GM18517 (cell line): ENCODE data around the gene ABCA7.

ENCODE experiments used
- ATAC-seq: cut with Tn5 transposase; IDR thresholded peaks from one replicate; pipeline ENCODE4 v1.9.1; 2021; ENCODE audit warnings: mild to moderate bottlenecking, moderate library complexity; ENCODE audit not compliant: unreplicated experiment

ABCA7 gene

DNA sequence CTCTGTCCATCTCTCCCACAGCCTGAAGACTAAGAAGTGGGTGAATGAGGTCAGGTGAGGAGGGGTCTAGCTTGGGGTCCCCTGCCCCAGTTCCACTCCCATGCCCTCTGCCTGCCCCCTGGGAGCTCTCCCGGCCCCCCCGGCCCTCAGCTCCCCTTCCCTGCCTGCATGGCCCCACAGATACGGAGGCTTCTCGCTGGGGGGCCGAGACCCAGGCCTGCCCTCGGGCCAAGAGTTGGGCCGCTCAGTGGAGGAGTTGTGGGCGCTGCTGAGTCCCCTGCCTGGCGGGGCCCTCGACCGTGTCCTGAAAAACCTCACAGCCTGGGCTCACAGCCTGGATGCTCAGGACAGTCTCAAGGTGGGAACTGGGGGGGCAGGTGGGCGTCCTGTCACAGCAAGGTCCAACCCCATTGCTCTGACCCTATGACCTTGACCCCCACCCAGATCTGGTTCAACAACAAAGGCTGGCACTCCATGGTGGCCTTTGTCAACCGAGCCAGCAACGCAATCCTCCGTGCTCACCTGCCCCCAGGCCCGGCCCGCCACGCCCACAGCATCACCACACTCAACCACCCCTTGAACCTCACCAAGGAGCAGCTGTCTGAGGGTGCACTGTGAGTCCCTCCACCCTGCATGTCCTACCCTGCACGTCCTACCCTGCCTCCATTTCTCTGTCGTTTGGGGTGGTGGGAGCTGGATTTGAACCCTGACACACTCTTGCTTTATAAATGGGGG is 16.1 kb downstream of the ABCA7 start:
- no peak for ATAC-seq

DNA sequence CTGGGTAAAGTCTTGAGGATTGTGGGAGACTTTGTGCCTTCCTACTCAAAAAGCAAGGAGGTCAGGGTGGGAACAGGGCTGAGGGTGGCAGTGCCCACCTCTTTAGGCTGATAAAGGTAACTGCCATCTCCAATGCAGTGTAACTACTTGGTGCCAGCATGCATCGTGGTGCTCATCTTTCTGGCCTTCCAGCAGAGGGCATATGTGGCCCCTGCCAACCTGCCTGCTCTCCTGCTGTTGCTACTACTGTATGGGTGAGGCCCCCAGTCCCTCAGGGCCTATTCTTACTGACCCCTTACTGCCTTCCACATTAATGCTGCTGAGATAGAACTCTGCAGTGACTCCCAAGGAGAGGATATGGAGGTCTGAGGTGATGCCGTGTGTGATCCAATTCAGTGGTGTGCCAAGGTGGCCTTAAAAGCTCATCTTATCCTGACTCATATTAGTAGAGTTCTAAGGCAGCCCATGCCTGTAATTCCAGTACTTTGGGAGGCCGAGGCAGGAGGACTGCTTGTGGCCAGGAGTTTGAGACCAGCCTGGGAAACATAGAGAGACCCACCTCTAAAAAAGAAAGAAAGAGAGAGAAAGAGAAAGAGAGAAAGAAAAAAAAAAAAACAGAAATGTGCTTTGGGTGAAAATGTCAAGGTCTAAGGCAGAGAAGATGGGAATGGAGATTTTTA is 17.4 kb downstream of the ABCA7 start:
- no peak for ATAC-seq

DNA sequence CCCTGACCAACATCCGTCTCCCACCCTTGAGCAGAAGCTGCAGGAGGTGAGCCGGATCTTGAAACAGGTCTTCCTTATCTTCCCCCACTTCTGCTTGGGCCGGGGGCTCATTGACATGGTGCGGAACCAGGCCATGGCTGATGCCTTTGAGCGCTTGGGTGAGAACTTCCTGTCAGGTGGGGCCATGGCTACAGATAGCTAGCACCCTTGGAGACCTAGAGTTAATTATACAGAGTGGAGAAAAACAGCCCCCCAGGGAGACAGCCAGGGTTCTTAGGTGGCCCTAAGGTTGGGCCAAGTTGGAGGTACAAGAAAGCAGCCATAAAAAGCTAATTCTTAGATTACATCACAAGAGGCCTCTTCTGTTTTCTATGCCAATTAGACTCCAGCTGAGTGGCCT is 18.2 kb downstream of the ABCA7 start:
- ATAC-seq: no peak

DNA sequence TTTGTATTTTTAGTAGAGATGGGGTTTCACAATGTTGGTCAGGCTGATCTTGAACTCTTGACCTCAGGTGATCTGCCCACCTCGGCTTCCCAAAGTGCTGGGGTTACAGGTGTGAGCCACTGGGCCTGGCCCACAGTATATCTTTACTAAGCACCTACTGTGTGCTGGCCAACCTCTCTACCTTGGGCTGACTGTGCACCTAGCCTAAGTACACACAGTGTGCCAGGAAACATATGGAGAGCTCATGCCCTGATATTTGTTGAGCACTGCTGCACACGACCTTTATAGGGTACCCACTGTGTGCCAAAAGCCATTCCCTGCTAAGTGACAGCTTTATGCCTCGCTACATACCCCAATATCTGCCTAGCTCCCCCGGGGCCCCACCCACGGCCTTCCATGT is 20.8 kb downstream of the ABCA7 start:
- no peak for ATAC-seq

DNA sequence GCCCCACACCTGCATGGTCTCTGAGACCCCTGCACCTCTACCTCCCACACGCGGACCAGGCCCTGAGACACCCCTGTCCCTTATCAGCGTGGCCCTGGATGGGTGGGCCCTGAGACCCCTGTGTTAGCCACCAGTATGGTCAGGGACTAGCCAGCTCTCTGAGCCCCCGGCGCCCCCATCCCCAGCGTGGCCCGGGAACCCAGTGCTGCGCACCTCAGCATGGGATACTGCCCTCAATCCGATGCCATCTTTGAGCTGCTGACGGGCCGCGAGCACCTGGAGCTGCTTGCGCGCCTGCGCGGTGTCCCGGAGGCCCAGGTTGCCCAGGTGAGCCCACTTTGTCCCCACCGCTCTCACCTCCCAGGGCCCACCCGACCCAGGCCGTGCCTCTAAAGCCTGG is 22.1 kb downstream of the ABCA7 start:
- no peak for ATAC-seq

DNA sequence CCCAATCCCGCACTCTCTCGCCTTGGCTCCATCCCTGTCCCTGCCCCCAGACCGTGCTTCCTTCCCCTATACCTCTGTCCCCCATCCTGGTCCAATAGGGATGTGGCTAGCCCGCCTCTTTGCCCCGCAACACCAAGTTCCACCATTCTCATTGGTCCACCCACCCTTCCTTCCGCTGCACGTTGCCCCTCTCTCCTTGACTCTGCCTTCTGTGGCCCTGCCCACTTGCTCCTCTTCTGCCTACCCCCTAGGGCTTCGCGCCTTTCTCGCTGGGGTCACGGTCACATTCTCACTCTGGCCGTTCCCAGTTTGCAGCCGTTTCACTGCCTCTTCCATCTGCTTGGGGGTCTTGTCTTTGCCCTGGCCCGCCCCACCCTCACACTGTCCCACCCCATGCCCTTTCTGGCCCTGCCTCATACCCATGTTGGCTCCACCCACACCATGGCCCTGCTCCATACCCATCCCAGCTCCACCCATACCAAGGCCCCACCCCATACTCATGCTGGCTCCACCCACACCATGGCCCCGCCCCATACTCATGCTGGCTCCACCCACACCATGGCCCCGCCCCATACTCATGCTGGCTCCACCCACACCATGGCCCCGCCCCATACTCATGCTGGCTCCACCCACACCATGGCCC is 22.6 kb downstream of the ABCA7 start:
- ATAC-seq: no peak

DNA sequence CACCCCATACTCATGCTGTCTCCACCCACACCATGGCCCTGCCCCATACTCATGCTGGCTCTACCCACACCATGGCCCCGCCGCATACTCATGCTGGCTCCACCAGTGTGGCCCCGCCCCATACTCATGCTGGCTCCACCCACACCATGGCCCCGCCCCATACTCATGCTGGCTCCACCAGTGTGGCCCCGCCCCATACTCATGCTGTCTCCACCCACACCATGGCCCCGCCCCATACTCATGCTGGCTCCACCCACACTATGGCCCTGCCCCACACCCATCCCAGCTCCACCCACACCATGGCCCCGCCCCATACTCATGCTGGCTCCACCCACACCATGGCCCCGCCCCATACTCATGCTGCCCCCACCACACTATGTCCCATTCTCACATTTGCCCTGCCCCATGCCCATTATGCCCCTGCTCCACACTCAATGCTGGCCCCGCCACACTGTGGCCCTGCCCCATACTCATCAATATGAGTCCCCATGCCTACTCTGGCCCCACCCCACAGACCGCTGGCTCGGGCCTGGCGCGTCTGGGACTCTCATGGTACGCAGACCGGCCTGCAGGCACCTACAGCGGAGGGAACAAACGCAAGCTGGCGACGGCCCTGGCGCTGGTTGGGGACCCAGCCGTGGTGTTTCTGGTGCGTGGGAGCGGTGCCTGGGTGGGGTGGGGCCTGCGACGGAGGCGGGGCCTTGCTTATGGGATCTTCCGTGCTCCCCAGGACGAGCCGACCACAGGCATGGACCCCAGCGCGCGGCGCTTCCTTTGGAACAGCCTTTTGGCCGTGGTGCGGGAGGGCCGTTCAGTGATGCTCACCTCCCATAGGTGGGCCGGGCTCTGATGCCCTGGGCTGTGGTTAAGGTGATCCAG is 23.4 kb downstream of the ABCA7 start:
- no peak for ATAC-seq

DNA sequence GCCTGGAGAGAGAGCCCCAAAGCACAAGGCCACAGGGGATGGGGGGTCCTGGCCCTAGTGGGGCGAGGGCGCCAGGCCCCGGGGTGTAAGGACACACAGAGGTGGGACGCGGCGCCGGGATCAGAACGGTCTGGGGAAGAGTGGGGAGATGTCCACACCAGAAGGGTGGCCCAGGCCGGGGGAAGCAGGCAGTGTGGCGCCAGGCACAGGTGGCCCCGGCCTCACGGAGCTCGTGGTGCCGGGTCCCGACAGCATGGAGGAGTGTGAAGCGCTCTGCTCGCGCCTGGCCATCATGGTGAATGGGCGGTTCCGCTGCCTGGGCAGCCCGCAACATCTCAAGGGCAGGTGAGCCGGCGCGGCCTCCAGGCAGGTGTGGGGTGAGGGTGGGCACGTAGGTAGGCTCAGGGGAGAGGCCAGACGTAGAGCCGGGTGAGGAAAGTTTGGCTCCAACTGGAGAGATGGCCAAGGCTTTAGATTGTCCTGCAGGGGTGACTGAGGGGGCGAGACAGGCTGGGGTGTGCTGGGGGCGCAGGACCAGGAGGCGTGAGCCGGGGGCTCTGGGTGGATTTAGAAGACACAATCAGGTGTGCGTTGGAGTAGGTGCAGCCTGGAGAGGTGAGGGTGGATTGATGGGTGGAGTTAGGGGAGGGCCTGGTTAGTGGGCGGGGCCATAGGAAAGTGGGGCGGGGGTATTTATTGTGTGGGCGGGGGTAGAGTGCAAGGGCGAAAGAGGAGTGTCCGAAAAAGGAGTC is 24.2 kb downstream of the ABCA7 start:
- ATAC-seq: no peak

DNA sequence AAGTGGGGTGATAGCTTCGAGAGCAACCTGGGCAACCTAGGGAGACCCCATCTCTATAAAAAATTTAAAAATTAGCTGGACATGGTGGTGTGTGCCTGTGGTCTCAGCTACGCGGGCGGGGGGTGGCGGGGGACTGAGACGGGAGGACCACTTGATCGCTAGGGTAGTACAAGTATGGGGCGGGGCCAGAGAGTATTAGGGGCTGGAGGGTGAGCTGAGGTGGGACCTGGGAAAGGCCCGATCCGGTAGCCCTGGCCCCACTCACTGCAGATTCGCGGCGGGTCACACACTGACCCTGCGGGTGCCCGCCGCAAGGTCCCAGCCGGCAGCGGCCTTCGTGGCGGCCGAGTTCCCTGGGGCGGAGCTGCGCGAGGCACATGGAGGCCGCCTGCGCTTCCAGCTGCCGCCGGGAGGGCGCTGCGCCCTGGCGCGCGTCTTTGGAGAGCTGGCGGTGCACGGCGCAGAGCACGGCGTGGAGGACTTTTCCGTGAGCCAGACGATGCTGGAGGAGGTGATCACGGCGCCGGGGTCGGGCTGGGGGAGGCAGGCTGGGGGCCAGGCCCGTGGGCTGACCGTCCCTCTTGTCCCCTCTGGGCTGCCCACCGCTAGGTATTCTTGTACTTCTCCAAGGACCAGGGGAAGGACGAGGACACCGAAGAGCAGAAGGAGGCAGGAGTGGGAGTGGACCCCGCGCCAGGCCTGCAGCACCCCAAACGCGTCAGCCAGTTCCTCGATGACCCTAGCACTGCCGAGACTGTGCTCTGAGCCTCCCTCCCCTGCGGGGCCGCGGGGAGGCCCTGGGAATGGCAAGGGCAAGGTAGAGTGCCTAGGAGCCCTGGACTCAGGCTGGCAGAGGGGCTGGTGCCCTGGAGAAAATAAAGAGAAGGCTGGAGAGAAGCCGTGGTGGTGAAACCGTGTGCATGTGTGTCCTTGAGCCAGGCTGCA is 25.0 kb downstream of the ABCA7 start:
- ATAC-seq: no peak

DNA sequence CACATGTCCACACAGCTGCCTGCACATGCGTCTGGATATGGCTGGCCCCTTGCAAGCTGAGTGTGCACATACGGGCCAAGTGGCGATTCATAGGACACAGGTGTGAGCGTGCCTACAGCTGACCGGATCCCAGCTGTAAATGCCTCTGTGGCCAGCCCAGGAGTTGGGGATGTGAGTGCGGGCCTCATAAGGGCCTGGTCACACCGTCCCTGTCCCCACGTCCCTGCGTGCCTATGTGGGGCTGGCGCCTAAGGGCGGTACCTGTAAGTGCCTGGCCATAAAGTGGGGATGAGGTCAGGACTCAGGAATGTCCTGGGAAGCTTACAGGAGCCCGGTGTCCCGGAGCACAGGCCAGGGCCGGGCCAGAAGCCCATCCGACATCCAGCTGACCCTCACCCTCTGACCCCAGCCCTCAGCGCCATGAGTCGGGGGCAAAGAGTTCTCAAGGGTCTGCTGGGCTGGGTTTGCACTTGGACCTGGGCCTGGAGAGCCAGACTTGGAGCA is 25.8 kb downstream of the ABCA7 start:
- no peak for ATAC-seq

DNA sequence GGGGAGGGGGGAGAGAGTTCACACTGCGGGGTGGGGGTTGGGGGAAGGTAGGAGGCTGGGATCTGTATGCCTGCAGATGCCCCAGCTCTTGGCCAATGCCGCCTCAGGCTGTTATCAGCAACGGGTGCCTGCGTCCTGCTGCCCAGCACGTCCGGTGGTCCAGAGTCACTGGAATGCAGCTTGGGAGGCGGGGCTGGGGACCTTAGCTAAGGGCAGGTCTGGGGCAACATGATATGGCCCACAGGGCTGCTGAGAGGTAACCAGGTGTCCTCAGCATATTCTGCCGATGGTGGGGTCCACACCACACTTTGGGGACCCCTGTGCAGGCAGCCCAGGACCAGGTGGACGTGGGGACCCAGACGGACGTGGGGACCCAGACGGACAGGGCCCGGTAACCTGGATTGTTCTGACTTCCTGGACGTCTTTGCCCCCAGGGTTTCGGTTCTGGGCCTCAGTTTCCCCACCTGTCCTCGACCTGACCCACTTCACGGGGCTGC is 26.4 kb downstream of the ABCA7 start:
- no peak for ATAC-seq

DNA sequence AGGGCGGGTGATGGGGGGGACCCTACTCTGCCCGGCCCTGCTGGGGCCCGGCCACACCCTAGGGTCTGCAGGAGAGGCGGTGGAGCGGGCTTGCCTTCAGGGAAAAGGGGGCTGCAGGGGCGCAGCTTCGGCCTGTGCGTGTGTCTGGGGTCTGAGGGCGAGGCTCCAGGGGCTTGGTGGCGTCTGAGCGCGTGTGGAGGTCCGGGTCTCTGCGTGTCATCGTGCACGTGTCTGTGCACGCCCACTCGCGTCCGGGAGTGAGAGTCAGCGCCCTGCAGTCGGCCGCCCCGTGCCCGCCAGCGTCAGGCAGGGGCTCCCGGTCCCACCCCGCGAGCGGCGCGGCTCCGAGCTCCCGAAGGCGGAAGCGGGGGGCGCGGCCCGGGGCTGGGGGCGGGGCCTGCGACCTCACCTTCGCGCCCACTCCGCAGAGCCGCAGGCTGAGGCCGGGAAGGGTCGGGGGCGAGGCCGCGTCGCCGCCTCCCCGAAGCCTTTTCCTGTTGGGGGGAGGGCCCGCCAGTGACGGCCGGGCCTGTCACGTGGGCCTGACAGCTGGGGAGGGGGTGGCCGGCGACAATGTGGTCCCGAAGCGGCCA is 26.9 kb downstream of the ABCA7 start, which contains the start of gene ARHGAP45:
Gene ARHGAP45, plus strand, starts transcription at position 420 of the 593 bp plus-strand sequence. CDS start 239 bp downstream, outside the sequence.
- ATAC-seq: no peak

DNA sequence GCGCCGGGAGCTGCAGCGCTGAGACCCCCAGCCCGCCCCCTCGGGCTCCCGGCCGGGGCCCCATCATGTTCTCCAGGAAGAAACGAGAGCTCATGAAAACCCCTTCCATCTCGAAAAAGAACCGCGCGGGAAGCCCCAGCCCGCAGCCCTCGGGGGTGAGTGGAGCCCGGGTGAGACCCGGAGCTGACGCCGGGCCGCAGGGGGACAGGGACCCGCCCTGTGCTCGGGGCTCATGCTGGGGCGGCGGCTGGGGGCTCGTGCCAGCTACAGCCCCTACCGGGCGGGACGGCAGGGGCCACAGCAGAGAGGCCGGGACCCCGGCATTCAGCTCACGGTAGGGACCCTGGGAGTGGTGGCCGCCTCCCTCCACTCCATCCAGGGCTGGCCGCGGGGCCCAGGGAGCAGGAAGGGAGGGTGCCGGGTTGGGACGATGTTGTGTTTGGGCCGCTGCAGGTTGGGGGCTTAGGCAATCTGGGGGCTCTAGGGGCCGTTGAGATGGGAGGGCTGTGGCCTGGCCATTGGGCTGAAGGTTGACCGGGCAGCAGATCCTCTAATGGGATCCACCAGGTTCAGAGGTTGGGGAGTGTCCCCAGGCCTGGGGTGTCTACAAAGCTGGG is 27.5 kb downstream of the ABCA7 start:
- no peak for ATAC-seq

DNA sequence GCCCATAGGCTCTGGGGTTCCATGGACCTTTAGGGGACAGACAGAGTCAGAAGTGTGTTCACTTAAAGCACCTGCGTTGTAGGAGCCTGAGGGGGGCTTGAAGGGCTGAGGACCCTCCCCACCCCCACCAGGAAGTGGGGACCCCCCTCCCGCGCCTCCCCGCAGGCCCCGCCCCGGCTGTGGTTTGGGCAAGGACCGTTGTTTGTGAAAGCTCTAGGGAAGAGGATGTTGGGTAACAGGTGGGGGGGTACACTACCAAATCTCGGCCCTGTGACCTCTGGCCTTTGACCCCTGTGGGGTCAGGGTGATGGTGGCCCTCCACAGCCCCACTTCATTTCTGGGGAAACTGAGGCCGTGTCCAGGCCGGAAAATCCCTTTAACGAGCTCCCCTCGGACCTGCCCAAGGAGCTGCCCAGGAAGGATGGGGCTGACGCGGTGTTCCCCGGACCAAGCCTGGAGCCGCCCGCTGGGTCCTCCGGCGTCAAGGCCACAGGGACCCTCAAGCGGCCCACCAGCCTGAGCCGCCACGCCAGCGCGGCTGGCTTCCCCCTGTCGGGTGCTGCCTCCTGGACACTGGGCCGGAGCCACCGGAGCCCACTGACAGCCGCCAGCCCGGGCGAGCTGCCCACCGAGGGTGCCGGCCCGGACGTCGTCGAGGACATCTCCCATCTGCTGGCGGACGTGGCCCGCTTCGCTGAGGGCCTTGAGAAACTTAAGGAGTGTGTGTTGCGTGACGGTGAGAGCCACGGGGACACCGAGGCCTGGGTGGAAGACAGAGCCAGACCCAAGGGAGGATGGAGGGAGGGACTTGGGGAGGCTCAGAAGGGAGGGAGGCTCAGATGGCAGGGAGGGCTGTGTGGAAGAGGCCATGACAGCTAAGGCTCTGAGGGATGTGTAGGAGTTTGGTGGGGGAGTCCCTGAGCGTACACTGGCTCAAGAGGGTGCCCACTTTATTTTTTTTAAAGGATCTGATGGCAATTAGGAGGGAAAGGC is 28.4 kb downstream of the ABCA7 start:
- ATAC-seq: no peak

DNA sequence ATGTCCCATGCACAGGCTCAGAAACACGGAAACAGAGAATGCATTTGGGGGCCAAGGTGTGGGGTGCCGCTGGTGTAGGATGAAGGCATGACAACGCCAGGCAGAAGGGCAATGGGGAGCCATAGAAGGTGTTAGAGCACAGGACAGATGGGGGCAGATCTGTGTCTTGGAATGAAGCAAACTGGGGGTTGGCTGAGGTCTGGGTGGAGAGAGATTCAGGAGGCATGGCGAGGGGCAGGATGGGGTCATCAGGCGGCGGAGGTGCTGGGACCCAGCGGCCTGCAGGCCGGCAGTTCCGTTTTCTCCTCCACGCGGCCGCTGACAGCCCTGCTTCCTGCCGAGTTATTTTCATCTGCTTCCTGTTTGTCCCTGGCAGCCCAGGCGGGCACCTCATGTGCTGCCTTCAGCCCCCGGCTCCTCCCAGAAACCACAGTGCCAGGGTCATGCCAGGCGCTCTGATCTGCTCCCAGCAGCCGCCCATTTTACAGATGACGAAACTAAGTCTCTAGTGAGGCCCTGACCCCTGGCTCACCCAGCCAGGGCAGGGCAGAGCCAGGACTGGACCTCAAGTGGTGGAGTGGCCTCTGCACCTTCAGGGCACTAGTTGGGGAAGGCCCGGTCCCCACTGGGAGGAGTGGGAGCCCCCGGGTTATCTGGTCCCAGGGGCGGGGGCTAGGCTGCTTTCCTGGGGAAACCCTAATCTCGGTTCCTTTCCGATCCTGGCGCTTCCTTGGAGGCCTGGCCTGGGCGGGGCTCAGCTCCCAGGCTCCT is 29.3 kb downstream of the ABCA7 start:
- no peak for ATAC-seq

DNA sequence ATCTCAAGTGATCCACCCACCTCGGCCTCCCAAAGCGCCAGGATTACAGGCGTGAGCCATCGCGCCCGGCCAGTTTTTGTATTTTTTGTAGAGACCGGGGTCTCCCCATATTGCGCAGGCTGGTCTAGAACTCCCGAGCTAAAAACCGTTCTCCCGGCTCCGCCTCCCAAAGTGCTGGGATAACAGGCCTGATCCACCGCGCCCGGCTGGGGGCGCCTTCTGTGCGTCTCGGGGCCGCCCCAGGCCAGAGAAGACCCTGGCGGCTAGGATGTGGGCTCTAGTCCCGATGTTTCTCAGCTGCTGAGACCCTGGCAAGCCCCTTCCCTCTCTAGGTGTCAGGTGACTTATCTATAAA is 30.6 kb downstream of the ABCA7 start:
- no peak for ATAC-seq
